GM18498 (cell line): ENCODE results near the gene AATF.

Experiments
- ATAC-seq: cut with Tn5 transposase; IDR thresholded peaks from one replicate; pipeline ENCODE4 v1.9.1; 2021; ENCODE audit warnings: mild to moderate bottlenecking, moderate library complexity; ENCODE audit not compliant: unreplicated experiment

Gene AATF

GRCh38 chr17:36977066-36977465 is 28.3 kb downstream of the AATF start:
- ATAC-seq: no peak

GRCh38 chr17:36977568-36977967 is 28.8 kb downstream of the AATF start:
- no peak for ATAC-seq

- ATAC-seq: no peak
Measured at GRCh38 chr17:36978810-36979564, 30.2 kb downstream of the AATF start.

- no peak for ATAC-seq
Measured at GRCh38 chr17:36979565-36979941, 30.8 kb downstream of the AATF start.

- no peak for ATAC-seq
Measured at GRCh38 chr17:36980280-36980761, 31.6 kb downstream of the AATF start.

- ATAC-seq: no peak
Measured at GRCh38 chr17:36983618-36984017, 34.9 kb downstream of the AATF start.

GRCh38 chr17:36989173-36989572 is 40.4 kb downstream of the AATF start:
- ATAC-seq: no peak

GRCh38 chr17:36992701-36993100 is 43.9 kb downstream of the AATF start:
- no peak for ATAC-seq

- no peak for ATAC-seq
Measured at GRCh38 chr17:36993227-36993626, 44.5 kb downstream of the AATF start.

- ATAC-seq: no peak
Measured at GRCh38 chr17:36994438-36994837, 45.7 kb downstream of the AATF start.

GRCh38 chr17:36999471-36999870 is 50.7 kb downstream of the AATF start:
- no peak for ATAC-seq

GRCh38 chr17:37016780-37017179 is 68.0 kb downstream of the AATF start:
- ATAC-seq: no peak

- ATAC-seq: no peak
Measured at GRCh38 chr17:37017404-37017803, 68.7 kb downstream of the AATF start.

- ATAC-seq: no peak
Measured at GRCh38 chr17:37019117-37019740, 70.5 kb downstream of the AATF start.

- no peak for ATAC-seq
Measured at GRCh38 chr17:37019741-37020129, 71.0 kb downstream of the AATF start.

- ATAC-seq: no peak
Measured at GRCh38 chr17:37024181-37024637, 75.5 kb downstream of the AATF start.

- ATAC-seq: no peak
Measured at GRCh38 chr17:37025238-37025637, 76.5 kb downstream of the AATF start.

- peak; percentile 54 for ATAC-seq
Measured at GRCh38 chr17:37025847-37026530, 77.2 kb downstream of the AATF start.

GRCh38 chr17:37026531-37026869 is 77.7 kb downstream of the AATF start:
- no peak for ATAC-seq

- no peak for ATAC-seq
Measured at GRCh38 chr17:37028040-37028439, 79.3 kb downstream of the AATF start.

- ATAC-seq: no peak
Measured at GRCh38 chr17:37031493-37032083, 82.8 kb downstream of the AATF start.
